ENCODE data around the gene MIEN1.
"Not testable (repeated sequence)": the region's sequence is repeated elsewhere in the genome, so short reads cannot be mapped to it uniquely, and the experiment has no call there.

MIEN1 gene

DNA sequence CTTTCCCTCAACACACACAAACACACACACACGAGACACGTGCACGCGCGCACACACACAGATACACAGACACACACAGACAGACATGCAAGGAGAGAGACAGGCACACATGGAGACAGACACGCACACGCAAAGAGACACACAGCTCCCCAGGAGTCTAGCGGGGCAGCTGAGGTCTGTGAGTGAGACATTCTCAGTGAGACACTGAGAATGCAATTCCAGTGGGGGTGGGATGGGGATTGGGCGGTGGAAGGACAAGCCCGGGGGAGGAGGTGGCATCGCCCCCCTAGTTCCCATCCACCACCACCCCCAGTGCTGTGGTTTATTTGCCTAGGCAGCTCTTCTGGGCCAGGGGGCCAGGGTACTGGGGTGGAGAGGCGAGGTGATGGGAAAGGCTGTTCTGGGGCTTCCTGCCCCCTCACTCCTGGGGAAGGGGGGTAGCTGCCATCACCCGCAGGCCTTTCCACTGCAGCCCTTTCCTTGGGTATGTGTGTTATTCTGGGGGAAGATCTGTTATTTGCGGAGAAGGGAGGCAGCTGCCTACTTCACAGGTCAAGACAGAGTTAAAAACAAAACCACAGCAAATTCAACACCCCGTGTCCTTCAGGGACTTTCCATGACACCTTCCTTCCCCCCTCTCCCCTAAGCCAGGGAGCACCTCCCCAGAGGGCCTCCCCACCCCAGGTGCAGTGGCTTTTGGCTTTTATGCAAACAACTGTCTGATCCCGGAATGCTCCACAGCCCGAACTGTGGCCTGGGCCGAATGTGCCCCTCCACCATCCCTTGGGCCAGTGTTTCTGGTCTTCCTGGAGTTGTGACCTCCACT, 25.4 kb upstream of the MIEN1 start:
- FAIRE-seq: no peak

DNA sequence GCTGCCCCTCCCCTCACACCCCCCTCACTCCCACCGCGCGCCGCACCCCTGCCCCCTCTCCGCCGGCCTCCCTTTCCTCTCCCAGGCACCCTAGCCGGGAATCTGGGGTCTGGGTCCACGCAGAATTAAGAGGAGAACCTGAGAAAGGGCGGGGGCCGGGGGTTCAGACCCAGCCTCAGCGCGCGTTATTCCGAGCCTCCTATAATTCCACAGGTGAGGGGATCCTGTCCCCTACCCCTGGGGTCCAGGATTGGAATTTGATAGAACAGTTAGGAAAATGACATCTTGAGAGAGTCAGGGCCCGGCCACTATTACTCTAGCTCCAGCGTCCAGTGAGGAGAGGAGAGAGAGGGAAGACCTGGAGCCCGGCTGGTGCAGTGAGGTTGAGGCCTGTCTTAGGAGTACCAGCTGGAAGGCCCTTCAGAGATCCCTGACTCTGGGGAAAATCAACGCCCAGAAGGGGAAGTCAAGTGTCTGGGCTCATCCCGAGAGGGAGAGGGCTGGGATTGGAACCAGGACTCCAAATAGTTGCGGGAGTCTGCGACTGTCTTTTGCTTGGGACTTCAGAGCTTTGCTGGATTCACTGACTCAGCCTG, 24.7 kb upstream of the MIEN1 start:
- FAIRE-seq: no peak

DNA sequence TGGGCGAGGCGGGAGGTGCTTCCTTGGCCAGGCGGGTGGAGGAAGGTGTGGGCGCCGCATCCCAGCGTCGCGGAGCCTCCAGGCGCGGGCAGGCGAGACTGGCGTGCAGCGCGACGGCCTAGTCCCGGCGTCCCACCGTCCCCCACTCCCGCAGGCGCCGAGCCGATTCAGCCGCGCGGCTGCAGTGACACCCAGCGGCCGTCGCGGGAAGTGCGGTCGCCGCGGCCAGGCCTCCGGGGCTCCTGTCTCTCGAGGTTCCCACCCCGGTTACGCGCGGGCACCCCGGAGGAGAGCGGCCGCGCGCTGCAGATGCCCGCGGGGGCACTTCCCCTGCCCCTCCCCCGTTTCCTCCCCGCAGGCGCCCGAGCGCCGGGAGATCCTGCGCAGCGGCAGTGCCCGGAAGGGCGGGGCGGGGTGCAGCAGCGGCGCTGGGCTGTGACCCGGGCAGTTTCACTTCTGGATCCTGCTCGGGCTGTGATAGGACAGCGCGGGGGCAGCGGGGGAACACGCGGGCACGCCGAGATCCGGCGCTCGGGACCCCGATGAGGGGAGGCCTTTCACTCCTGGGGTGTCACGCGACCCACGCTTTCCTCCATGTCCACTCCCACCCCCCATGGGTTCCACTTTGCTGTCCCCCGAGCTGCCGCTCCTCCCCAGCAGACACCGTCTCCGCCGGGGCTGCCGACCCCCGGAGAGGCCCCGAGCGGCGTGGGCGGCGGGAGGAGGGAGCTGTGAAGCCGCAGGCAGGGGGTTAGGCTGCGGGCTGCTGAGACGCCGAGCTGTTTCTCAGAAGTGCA, 24.0 kb upstream of the MIEN1 start:
- FAIRE-seq: no peak

DNA sequence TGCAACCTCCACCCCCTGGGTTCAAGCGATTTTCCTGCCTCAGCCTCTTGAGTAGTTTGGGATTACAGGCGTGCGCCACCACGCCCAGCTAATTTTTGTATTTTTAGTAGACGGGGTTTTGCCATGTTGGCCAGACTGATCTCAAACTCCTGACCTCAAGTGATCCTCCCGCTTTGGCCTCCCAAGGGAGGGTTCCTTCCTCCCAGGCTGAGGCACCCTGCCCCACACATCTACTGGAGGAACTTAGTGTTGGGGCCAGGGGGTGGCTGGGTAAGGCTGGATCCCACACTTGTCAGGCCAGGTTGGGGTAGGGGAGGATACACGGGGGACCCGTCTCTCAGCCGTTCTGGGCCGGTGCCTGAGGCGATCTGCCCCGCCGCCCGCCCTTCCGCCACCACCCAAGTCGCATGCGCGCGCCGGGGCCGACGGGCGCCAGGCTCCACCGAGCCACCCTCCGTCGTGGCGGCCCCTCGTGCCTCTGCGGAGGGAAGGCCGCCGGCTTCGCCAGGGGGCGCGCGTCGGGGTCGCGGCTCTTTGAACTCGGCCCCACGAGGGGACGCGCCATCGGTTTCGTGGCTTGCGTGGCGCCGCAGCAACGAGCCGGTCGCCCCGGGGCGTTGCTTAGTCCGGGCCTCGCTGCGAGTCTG, 23.3 kb upstream of the MIEN1 start:
- FAIRE-seq: no peak

DNA sequence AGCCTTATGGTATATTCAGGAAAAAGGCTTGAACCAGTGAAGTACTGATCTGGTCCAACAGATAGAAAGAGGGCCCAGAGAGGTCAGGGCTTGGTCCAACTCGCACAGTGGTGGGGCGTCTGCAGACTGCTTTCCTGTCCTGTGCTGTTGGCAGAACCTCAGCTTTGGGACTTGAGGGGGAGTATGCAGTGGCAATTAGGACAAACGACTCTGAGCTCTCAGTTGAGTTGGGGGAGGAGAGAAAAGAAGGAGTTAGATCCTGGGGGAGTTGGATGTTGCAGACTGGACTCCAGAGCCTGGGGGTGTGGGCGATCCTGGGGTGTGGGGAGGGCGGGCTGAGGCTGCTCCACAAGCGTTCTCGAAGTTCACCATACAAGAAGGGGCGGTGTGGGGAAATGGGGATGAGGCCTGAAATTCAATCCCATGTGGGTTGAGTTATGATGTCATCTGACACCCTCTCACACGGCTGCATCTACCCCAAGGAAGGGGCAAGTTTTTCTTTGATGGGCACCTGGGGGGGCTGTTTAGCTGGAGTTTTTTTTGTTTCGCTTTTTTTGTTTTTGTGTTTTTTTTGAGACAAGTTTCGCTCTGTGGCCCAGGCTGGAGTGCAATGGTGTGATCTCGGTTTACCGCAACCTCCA, 22.0 kb upstream of the MIEN1 start:
- FAIRE-seq: no peak

DNA sequence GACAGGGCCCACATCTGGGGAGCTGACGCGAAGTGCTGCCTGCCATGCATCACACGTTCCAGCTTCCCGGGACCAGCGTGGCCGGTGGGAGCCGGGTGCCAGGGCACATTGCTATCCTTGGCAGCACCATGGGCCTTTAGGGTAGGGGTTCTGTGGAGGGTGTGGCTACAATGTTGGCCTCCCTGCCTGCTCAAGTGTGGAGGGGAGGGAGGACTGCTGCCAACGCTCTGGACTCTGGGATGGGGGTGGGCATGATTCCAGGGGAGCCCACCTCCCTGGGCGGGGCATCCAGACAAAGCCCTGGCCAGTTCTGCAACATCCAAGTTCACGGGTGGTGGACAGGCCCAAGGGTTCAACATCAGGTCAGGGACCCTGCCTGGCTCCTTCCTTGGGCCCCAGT, 21.3 kb upstream of the MIEN1 start:
- no peak for FAIRE-seq

DNA sequence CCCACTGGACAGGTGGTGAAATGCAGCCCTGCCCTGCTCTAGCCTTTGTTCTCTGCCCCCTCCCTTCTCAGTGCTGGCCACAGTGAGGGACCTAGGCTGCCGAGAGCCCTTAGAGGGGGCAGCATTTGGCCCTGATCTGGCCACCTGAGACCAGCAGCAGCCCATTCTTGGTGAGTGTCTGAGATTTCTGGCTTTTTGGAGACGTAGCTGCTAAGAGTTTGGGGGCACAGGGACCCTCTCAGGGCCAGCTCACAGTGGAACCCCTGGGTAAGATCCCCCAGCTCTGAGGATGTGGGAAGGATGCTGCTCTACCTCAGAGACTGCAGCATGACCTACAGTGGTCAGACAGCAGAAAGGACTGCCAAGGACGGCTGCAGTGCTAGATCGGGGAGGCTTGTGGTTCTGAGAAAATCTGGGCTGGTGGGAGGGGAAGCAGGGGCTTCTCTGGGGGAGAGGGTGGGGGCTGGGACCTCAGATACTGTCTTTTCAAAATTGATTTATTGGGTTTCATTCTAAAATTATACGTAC, 20.7 kb upstream of the MIEN1 start:
- no peak for FAIRE-seq

DNA sequence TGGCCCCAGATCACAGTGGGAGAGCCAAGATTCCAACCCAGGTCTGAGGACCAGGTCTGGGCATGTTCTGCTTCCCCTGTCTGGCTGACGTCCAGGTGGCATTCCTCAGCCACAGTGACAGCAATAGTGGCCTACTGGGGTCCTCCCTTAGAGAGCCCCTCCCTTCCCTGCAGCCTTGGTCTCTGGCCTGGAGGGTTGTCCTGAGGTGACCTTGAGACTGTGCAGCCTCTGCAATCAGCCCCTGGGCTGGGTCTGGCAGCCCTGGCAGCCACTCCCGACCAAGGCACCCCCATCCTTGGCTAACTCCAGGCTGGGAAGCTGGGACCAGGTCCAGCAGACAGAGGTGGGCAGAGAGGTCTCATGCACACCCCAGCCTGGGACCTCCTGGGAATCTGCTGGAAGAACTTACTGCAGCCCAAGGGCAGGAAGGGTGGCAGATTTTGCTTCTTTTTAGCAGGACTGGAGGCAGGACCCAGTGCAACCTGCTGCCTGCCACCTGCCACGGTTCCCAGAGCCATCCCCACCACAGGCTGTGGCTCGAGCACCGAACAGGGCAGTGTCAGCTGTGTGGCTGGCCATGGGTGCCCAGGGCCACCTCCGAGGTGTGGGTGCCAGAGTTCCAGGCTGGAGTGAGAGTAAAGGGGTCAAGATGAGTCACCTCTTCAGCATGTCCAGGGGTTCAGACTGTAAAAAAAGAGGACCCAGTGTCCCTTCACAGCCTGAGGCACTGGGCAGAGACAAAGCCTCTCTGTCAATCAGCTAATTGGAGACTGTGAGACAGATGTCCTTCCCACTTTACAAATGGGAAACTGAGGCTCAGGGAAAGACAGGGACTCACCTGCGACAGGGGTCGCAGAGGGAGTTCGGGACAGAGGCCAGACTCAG, 20.0 kb upstream of the MIEN1 start:
- no peak for FAIRE-seq

DNA sequence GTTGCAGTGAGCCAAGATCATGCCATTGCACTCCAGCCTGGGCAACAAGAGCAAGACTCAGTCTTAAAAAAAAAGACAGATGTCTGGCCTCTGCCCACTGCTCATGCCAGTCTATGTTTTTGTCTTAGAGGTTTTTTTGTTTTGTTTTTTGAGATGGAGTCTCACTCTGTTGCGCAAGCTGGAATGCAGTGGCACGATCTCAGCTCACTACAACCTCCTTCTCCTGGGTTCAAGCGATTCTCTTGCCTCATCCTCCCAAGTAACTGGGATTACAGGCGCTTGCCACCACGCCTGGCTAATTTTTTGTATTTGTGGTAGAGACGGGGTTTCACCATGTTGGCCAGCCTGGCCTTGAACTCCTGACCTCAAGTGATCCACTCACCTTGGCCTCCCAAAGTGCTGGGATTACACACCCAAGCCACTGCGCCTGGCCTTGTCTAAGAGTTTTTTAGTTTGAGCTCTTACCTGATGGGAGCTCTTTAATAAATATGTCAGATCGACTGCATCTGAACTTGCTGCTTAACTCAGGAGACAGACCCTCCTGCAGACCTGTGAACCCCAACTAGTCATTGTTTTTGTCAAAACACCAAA, 18.2 kb upstream of the MIEN1 start:
- not testable (repeated sequence) for FAIRE-seq

DNA sequence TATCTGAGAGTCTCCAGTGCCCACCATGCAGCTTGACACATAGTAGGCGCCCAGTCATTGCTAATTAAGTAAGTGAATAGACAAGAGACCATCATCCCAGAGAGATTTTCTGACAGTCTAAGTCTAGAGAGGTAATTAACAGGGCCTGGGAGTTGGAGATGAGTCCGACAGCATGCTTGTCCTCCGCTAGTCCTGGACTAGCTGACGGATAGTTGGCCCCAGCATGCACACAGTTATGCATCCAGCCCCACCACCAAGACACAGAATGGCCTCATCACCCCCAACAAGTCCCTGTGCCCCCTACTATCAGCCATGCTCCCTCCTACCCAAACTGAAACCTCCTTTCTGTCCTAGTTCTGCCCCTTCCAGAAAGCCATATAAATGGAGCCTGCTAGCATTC, 17.4 kb upstream of the MIEN1 start:
- no peak for FAIRE-seq

DNA sequence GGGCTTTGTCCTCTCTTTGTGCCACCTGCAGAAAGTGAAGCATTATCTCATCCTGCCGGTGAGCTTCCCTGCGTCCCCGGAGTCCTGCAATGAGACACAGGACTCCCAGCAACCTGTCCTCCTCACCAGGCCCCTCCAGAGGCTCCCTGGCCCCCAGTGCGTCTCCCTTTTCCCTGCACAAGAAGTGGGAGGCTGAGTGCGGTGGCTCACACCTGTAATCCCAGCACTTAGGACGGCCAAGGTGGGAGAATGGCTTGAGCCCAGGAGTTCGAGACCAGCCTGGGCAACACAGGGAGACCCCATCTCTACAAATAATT, 15.8 kb upstream of the MIEN1 start:
- no peak for FAIRE-seq

DNA sequence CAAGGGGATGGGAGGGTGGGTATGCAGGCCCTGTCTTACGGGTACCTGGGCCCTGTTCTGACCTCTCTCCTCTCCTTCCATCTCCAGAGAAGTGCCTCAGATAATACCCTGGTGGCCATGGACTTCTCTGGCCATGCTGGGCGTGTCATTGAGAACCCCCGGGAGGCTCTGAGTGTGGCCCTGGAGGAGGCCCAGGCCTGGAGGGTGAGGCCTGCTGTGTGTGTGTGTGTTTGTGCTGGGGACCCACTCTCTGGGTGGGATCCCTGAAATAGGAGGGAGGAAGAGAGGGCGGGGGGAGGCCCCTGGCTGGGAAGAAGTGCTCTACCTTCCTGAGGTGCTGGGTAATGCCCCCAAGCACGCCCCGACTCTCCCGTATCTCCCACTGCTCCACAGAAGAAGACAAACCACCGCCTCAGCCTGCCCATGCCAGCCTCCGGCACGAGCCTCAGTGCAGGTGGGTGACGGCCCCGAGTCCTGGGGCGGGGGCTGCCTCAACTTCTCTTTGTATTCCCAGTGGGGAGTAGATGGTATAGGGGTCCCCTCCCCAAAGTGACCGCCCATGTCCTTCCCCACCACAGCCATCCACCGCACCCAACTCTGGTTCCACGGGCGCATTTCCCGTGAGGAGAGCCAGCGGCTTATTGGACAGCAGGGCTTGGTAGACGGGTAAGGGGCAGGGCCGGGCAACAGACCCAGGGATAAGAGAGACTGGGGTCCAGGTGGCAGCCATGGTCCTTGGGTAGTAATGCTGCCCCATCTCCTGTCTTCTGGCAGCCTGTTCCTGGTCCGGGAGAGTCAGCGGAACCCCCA, 15.2 kb upstream of the MIEN1 start:
- FAIRE-seq: no peak

DNA sequence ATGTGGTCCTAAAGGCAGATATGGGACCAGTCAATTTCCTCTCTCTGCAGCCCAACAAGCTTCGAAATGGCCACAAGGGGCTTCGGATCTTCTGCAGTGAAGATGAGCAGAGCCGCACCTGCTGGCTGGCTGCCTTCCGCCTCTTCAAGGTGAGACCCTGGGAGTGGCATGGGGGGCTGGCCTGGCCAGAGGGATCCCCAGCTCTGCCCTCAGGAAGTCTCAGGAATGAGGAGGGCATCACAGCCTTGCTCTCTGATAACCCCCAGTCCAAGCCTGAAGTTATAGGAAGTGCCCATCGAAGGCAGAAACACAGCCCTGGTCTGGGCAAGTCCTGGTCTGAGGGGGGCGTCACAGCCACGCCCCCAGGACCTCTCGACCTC, 14.5 kb upstream of the MIEN1 start:
- FAIRE-seq: no peak

DNA sequence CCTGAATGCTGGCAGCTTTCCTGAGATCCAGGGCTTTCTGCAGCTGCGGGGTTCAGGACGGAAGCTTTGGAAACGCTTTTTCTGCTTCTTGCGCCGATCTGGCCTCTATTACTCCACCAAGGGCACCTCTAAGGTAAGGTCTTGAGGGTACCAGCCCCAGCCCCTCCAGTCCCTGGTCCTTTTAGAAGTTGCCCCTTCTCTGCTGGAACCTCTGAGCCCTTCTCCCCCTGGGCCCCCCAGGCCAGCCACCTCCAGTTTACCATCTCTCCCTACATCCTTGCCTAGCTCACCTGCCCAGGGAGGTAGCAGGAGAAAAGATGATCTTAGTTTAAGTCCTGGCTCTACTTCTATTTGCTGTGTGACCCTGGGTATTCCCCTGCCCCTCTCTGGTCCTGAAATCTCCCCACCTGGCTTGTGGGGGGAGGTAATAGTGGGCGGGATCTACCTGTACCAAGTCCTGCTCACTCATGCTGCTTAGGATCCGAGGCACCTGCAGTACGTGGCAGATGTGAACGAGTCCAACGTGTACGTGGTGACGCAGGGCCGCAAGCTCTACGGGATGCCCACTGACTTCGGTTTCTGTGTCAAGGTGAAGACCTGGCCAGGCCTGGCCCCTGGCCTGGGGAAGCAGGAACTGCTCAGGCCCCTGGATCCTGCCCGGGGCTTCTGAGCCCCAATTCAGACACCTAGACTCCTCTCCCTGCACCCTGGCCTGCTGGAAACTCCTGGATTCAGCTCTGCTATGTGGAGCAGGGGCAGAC, 13.9 kb upstream of the MIEN1 start:
- no peak for FAIRE-seq

DNA sequence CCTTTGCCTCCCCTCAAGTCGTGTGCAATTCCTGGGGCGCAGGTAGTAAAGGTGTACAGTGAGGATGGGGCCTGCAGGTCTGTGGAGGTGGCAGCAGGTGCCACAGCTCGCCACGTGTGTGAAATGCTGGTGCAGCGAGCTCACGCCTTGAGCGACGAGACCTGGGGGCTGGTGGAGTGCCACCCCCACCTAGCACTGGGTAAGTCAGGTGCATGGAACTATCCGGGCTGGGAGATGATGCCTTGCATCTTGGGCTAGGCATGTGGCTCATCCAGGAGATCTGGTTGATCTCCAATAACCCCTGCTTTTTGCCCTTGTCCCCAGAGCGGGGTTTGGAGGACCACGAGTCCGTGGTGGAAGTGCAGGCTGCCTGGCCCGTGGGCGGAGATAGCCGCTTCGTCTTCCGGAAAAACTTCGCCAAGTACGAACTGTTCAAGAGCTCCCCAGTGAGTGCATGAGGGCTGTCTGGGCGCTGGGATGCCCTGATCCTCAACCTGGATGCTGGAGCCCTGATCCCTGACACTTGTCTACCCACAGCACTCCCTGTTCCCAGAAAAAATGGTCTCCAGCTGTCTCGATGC, 12.6 kb upstream of the MIEN1 start:
- FAIRE-seq: no peak

DNA sequence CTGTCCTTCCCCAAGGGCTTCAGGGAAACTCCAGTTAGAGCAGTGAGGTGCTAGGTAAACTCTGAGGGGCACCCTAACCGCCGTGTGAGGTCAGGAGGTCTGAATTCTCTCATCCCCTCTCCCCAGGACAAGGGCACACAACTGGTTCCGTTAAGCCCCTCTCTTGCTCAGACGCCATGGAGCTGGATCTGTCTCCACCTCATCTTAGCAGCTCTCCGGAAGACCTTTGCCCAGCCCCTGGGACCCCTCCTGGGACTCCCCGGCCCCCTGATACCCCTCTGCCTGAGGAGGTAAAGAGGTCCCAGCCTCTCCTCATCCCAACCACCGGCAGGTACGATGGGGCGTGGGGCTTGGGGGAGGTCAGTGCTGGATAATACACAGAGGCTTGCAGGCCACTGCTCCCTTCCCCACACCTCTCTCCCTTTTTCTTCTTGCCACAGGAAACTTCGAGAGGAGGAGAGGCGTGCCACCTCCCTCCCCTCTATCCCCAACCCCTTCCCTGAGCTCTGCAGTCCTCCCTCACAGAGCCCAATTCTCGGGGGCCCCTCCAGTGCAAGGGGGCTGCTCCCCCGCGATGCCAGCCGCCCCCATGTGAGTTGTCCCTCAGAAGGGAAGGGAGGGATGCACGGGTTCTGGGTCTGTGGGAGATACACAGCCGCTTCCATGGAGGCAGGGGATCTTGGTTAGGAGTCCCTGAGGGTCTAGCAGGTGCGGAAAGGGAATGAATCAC, 12.0 kb upstream of the MIEN1 start:
- FAIRE-seq: no peak

DNA sequence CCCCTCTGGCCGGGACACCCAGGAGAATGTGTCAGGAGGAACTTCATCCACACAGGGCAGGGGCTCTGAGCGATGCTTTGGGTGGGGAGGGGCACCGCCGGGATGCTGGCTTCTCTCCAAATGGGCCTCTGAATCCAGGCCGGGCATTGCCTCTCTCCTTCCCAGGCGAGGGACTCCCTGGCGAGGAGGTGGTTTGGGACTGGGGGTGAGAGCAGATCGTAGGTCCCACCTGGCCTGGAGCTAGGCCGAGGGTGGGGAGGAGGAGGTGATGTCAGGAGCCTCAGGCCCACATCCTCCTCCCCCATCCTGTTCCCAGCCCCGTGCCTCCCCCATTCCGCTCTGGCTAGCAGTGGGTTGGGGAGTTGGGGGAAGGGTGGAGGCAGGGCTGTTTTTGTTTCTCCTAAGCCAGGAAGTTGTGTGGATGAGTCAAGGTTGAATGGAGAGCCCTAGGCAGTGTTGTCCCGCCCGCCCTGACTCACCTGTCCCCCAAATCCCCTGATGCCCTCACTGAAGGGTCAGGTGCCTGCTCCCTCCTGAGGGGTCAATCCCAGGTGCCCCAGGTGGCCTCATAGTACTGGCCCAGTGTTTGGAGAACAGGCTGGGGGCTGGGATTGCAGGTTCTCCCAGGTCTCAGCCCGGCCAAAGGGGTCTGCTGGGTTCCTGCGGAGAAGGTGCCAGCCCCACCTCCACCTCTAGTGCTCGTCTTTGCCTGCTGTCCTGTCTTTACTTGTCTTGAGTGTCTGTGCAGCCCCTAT, 10.2 kb upstream of the MIEN1 start:
- no peak for FAIRE-seq

DNA sequence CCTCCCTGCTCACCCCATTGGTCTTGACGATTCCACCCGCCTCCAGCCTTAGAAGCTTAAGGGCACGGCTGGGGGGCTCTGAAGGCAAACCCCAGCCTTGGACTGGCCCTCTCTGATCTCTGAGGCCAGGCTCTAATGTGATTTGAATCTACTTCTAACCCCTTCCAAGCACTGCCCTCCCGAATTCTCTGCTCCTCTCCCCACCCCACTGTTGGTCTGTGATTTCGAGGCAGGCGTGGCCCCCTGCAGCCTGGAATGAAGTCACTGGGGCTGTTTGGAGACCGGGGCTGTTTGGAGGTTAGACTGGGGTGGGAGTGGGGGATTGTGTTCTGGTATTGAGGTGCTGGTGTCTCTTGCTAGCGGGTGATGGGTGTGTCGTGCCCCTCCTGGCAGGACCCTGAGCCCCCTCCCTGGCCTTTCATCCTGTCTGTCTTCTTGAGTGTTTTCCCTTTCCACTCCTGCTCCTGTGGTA, 9.6 kb upstream of the MIEN1 start:
- no peak for FAIRE-seq

Data from TTC549 (cell line).